ENCODE measurements around the gene LIFR.
"Not testable (repeated sequence)": the region's sequence is repeated elsewhere in the genome, so short reads cannot be mapped to it uniquely, and the experiment has no call there.

LIFR gene, protein sequence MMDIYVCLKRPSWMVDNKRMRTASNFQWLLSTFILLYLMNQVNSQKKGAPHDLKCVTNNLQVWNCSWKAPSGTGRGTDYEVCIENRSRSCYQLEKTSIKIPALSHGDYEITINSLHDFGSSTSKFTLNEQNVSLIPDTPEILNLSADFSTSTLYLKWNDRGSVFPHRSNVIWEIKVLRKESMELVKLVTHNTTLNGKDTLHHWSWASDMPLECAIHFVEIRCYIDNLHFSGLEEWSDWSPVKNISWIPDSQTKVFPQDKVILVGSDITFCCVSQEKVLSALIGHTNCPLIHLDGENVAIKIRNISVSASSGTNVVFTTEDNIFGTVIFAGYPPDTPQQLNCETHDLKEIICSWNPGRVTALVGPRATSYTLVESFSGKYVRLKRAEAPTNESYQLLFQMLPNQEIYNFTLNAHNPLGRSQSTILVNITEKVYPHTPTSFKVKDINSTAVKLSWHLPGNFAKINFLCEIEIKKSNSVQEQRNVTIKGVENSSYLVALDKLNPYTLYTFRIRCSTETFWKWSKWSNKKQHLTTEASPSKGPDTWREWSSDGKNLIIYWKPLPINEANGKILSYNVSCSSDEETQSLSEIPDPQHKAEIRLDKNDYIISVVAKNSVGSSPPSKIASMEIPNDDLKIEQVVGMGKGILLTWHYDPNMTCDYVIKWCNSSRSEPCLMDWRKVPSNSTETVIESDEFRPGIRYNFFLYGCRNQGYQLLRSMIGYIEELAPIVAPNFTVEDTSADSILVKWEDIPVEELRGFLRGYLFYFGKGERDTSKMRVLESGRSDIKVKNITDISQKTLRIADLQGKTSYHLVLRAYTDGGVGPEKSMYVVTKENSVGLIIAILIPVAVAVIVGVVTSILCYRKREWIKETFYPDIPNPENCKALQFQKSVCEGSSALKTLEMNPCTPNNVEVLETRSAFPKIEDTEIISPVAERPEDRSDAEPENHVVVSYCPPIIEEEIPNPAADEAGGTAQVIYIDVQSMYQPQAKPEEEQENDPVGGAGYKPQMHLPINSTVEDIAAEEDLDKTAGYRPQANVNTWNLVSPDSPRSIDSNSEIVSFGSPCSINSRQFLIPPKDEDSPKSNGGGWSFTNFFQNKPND

DNA sequence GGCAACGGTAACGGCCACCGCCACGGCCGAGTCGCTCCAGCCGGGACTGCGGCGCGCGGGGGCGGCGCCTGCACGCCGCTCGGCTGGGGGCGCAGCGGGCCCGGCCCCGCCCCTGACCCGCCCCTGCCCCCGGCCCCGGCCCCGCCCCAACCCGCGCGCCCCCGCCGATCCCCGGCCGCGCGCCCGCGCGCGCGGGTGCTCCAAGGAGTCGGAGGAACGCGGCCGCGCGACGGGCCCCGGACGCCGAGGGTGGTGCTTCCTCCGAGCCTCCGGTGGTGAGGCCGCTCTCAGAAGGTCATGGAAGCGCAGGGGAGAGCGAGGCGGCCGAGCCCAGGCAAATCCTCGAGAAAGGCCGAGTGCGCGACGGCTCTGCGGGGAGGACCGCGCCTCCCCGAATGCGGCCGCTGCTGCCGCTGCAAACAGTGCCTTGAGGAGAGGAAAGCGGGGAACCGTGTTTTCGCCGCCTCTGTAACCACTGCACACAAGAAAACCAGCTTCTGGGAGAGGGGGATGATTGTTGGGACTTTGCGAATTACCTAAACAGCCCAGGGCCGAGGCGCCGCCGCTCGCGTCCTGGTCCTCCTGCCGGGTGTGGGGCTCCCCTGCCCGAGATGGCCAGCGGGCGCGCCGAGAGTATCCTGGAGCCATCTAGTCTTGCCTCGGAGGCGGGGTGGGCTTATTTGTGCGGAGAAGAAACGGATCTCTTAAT, at the start of gene LIFR:
TSS of gene LIFR (minus strand) at position 48 of the 709 bp plus-strand sequence. CDS start 25,999 bp downstream, outside the sequence.
- no peak for DNase-seq (ENCODE audit: low read depth)

DNA sequence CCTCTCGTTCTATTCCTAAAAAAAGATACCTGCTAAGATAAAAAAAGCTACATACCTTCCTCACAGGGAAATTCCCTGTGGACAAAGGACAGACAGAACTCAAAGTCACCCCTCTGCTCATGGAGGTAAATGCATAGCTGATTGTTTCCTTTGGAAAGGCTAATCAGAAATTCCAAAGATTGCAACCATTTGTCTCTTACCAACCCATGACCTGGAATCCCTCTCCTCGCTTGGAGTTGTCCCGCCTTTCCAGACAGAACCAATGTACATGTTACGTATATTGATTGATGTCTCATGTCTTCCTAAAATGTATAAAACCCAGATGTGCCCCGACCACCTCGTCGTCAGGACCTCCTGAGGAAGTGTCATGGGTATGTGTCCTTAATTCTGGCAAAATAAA, 49.2 kb upstream of the LIFR start:
- DNase-seq (ENCODE audit: low read depth) = no peak

DNA sequence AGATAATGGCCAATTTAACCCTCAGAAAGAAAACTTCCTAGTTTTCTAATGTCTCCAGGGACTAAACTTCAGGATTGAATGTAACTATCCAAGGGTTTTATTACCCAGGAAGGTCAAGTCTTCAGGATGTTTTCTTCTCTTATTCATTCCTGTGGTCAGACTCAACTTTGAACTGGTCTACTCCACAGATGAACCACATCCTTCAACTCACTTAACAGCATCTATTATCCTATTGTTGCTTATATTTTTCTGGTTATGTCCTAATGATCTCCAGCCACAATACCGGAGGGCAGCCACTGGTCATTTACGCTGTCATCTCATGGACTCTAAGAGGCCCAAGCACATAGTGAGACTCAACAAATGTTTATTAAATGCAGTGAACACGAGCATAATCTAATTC, 47.2 kb upstream of the LIFR start:
- no peak for DNase-seq (ENCODE audit: low read depth)

- DNase-seq (ENCODE audit: low read depth) = no peak
Observed at GRCh38 chr5:38602641-38603040, 46.2 kb upstream of the LIFR start.

- DNase-seq (ENCODE audit: low read depth) = no peak
Observed at GRCh38 chr5:38601863-38602298, 45.4 kb upstream of the LIFR start.

- DNase-seq (ENCODE audit: low read depth) = no peak
Observed at GRCh38 chr5:38601133-38601862, 44.9 kb upstream of the LIFR start.

GRCh38 chr5:38600329-38601045, 44.0 kb upstream of the LIFR start:
- no peak for DNase-seq (ENCODE audit: low read depth)

- not testable (repeated sequence) for DNase-seq (ENCODE audit: low read depth)
Observed at GRCh38 chr5:38599751-38600150, 43.3 kb upstream of the LIFR start.

GRCh38 chr5:38598994-38599617, 42.7 kb upstream of the LIFR start:
- DNase-seq (ENCODE audit: low read depth) = no peak

GRCh38 chr5:38598296-38598993, 42.0 kb upstream of the LIFR start:
- no peak for DNase-seq (ENCODE audit: low read depth)

- DNase-seq (ENCODE audit: low read depth) = no peak
Observed at GRCh38 chr5:38596981-38597380, 40.5 kb upstream of the LIFR start.

DNA sequence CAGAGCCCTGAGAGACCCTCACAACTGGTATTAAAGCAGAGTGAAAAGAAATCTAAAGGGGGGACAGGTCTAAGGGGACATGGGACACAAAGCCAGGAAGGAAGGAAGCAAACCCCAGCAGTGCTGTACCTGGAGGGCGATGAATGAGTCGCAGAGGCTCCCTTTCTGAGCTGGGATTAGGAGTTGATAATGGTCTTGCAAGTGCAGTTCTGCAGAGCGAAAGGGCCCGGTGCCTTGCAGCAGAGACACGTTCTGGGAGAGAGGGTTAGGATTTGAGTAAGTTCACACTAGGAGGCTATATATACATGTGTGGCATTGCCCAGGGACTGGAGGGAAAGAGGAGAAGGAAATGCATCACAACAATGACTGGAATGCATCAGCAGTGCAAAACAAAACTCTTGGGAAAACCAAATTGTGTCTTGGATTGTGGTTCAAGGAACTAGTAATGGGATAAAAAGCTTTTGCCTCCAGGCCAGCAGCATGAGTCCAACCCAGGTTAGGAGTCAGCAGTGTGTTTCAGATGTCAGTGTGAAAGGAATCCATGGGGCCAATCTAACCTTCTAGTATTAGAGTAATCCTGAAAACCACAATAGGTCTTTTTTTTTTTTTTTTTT, 38.8 kb upstream of the LIFR start:
- no peak for DNase-seq (ENCODE audit: low read depth)

DNA sequence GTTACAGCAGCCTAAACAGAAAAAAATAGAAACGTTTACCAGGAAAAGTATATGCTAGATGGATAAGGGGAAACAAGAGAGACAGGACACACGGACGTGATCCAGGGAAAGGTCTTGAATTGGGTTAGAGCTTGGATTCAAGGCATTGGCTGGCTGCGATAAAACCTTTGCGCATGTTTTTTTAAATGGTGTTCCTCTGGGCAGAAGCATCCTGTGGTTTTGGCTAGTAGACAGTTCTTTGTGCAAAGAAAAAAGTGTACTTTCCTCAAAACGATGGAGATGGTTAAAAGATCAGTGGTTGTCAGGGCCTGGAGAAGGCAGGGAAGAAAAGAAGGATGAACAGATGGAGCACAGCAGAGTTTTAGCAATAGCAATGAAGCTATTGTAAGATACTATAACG, 37.5 kb upstream of the LIFR start:
- no peak for DNase-seq (ENCODE audit: low read depth)

GRCh38 chr5:38591523-38591849, 35.0 kb upstream of the LIFR start:
- DNase-seq (ENCODE audit: low read depth) = no peak

- no peak for DNase-seq (ENCODE audit: low read depth)
Observed at GRCh38 chr5:38590838-38591522, 34.5 kb upstream of the LIFR start.

GRCh38 chr5:38589629-38590028, 33.2 kb upstream of the LIFR start:
- DNase-seq (ENCODE audit: low read depth) = no peak

DNA sequence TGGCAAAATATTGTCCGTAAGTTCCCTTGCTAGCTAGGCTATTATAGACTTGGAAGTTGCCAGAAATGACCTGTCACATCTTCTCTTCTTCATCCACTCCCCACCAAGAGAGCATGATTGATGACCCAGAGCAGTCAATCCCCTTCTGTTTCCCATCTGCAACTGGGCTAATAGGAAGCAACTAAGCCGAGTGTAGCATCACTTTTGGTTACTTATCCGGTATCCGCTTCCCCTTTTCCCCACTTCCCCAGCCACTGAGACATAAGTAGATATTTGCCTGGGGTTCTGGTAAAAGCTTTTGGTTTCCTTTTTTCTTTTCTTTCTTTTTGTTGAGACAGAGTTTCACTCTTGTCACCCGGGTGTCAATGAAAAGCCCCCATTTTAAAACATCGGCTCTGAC, 29.4 kb upstream of the LIFR start:
- no peak for DNase-seq (ENCODE audit: low read depth)

DNA sequence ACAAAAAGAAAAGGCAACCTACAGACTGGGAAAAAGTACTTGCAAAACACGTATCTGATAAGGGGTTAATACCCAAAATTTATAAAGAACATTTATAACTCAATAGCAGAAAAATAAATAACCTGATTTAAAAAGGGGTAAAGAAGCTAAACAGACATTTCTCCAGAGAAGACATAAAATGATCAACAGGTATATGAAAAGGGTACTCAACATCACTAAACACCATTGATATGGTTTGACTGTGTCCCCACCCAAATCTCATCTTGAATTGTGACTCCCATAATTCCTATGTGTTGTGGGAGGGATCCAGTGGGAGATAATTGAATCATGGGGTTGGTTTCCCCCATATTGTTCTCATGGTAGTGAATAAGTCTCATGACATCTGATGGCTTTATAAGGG, 27.1 kb upstream of the LIFR start:
- no peak for DNase-seq (ENCODE audit: low read depth)

DNA sequence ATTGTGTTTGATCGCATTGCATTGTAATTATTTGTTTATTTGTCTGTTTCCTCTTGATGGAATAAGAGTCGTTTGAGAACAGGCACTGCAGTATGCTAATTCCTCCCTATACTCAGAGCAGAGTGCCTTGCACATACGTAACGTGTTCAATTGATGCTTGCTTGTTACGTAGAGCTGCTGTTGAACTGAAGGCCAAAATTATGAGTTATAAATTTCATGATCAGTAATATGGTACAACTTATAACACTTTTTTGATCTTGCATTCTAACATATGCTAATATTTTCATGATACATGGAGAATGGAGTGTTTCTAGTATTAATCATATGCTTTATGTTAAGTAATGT, 26.5 kb upstream of the LIFR start:
- no peak for DNase-seq (ENCODE audit: low read depth)
